SK-N-SH treated with all-trans-retinoic acid at 6 μM for 48 hours (cell line): ENCODE results near the gene ME3.

ENCODE experiments used
- ATAC-seq: fragments of 200-7000 bp; cut with Tn5 transposase; 3 replicates; pipeline ENCODE4 v1.9.1; 2020; ENCODE audit warnings: mild to moderate bottlenecking, moderate library complexity
- ARNTL ChIP-seq: fragments of 450-650 bp; formaldehyde crosslinking; IDR thresholded peaks from 2 replicates; pipeline ENCODE4 v1.5.0; 2020; ENCODE audit warnings: low read depth, mild to moderate bottlenecking, moderate library complexity, borderline replicate concordance
- BACH2 ChIP-seq: fragments of 250-450 bp; sonication (Bioruptor Pico); IDR thresholded peaks from 2 replicates; pipeline ENCODE4 v1.9.0; 2021; ENCODE audit warnings: mild to moderate bottlenecking, borderline replicate concordance
- CSDC2 ChIP-seq: fragments of 250-450 bp; sonication (Bioruptor Pico); IDR thresholded peaks from 2 replicates; pipeline ENCODE4 v1.5.0; 2020; ENCODE audit warnings: mild to moderate bottlenecking, moderate library complexity
- ESRRG ChIP-seq: fragments of 250-450 bp; sonication (Bioruptor Pico); IDR thresholded peaks from 2 replicates; pipeline ENCODE4 v1.6.1; 2021; ENCODE audit warnings: mild to moderate bottlenecking
- GLIS3 ChIP-seq: fragments of 250-450 bp; sonication (Bioruptor Pico); IDR thresholded peaks from 2 replicates; pipeline ENCODE4 v1.5.0; 2020; ENCODE audit warnings: mild to moderate bottlenecking, moderate library complexity
- ISL1 ChIP-seq: fragments of 250-450 bp; sonication (Bioruptor Pico); IDR thresholded peaks from 2 replicates; pipeline ENCODE4 v2.1.2; 2022; ENCODE audit warnings: mild to moderate bottlenecking, moderate library complexity
- OSR1 ChIP-seq: fragments of 250-450 bp; sonication (Bioruptor Pico); IDR thresholded peaks from 2 replicates; pipeline ENCODE4 v1.8.0; 2022; ENCODE audit warnings: moderate library complexity, mild to moderate bottlenecking, inconsistent platforms
- PPARA ChIP-seq: fragments of 250-450 bp; sonication (Bioruptor Pico); IDR thresholded peaks from 2 replicates; pipeline ENCODE4 v1.5.0; 2020; ENCODE audit warnings: mild to moderate bottlenecking, borderline replicate concordance
- RARB ChIP-seq: fragments of 250-450 bp; sonication (Bioruptor Pico); IDR thresholded peaks from 2 replicates; pipeline ENCODE4 v1.8.0; 2021; ENCODE audit warnings: mild to moderate bottlenecking, moderate library complexity
- TCF4 ChIP-seq: fragments of 250-450 bp; sonication (Bioruptor Pico); IDR thresholded peaks from 2 replicates; pipeline ENCODE4 v1.8.0; 2021; ENCODE audit warnings: mild to moderate bottlenecking, moderate library complexity, borderline replicate concordance
- TOX ChIP-seq: fragments of 250-450 bp; sonication (Bioruptor Pico); IDR thresholded peaks from 2 replicates; pipeline ENCODE4 v1.8.0; 2021; ENCODE audit warnings: mild to moderate bottlenecking, moderate library complexity, borderline replicate concordance
- ZC3H10 ChIP-seq: fragments of 250-450 bp; sonication (Bioruptor Pico); IDR thresholded peaks from 2 replicates; pipeline ENCODE4 v1.5.1; 2021; ENCODE audit warnings: mild to moderate bottlenecking, moderate library complexity
- ZFP3 ChIP-seq: fragments of 250-450 bp; sonication (Bioruptor Pico); IDR thresholded peaks from 2 replicates; pipeline ENCODE4 v1.5.0; 2020; ENCODE audit warnings: mild to moderate bottlenecking, moderate library complexity
- ZFP30 ChIP-seq: fragments of 450-650 bp; formaldehyde crosslinking; IDR thresholded peaks from 2 replicates; pipeline ENCODE4 v1.5.0; 2022; ENCODE audit warnings: mild to moderate bottlenecking, moderate library complexity
- ZNF565 ChIP-seq: fragments of 450-650 bp; formaldehyde crosslinking; conservative IDR thresholded peaks from 2 replicates; pipeline ENCODE4 v1.5.0; 2020; ENCODE audit warnings: low read depth, mild to moderate bottlenecking, moderate library complexity
- ZNF70 ChIP-seq: fragments of 450-650 bp; formaldehyde crosslinking; IDR thresholded peaks from 2 replicates; pipeline ENCODE4 v1.5.0; 2020; ENCODE audit warnings: mild to moderate bottlenecking, moderate library complexity
- ZNF8 ChIP-seq: fragments of 450-650 bp; formaldehyde crosslinking; IDR thresholded peaks from 2 replicates; pipeline ENCODE4 v1.5.0; 2020; ENCODE audit warnings: mild to moderate bottlenecking, moderate library complexity
- TF ChIP-seq, protein P1 (sequence below): fragments of 250-450 bp; sonication (Bioruptor Pico); IDR thresholded peaks from 2 replicates; pipeline ENCODE4 v1.5.1; 2021; ENCODE audit warnings: mild to moderate bottlenecking, moderate library complexity
- TF ChIP-seq, protein P2 (sequence below): fragments of 250-450 bp; sonication (Bioruptor Pico); IDR thresholded peaks from 2 replicates; pipeline ENCODE4 v1.8.0; 2021; ENCODE audit warnings: low read depth, mild to moderate bottlenecking, moderate library complexity, borderline replicate concordance
- TF ChIP-seq, protein P3 (sequence below): fragments of 250-450 bp; sonication (Bioruptor Pico); IDR thresholded peaks from 2 replicates; pipeline ENCODE4 v1.5.1; 2020; ENCODE audit warnings: low read depth, mild to moderate bottlenecking, moderate library complexity
- TF ChIP-seq, protein P4 (sequence below): fragments of 250-450 bp; sonication (Bioruptor Pico); IDR thresholded peaks from 2 replicates; pipeline ENCODE4 v1.5.0; 2020; ENCODE audit warnings: mild to moderate bottlenecking, moderate library complexity
- TF ChIP-seq, protein P5 (sequence below): fragments of 250-450 bp; sonication (Bioruptor Pico); IDR thresholded peaks from 2 replicates; pipeline ENCODE4 v1.8.0; 2020; ENCODE audit warnings: mild to moderate bottlenecking, moderate library complexity, borderline replicate concordance

Gene ME3

DNA sequence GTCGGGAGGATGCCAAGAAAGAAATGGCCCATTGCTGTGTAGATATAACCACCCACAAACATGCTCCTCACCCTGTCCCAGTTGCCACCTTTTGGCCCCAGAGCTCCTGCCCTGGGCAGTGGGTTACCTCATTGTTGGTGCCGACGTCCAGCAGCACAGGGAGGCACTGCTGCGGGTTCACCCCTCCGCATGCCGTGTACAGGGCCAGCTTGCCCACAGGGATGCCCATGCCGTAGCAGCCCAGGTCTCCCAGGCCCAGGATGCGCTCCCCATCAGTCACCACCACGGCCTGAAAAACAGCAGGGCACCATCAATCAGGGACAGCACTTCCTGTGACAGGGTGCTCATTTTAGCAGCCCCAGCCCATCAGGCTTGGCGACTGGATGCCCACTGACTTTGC lies 174.6 kb downstream of the ME3 start:
- no peak; the same call in 2 of the 3 replicates for ATAC-seq

DNA sequence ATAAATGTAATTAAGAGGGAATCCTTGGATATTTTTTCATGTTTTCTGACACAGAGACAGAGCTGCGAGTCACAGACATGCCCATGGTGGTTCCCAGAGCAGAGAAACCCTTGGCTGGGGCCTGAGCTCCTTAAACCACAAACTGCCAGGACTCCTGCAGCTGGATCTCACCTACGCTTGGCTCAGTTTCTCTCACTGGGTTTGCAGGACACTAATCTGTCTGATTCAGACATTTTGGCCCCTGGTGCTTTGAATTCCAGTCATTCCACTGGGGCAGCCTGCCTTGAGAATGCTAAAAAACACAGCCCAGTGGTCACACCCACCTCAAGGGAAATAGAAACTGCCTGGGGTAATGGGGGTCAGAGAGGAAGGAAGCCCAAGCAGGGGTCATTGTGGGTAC lies 175.1 kb downstream of the ME3 start:
- ATAC-seq, result peak; percentile 59
- TF ChIP-seq TOX (no peak), PPARA (no peak), ZNF8 (no peak), CSDC2 (no peak), RARB (no peak)

More for the DNA sequence above, 174.6 kb downstream of the ME3 start:
- no peak for TF ChIP-seq TCF4 (CRISPR knock-in tag)
- TF ChIP-seq, protein P1, sequence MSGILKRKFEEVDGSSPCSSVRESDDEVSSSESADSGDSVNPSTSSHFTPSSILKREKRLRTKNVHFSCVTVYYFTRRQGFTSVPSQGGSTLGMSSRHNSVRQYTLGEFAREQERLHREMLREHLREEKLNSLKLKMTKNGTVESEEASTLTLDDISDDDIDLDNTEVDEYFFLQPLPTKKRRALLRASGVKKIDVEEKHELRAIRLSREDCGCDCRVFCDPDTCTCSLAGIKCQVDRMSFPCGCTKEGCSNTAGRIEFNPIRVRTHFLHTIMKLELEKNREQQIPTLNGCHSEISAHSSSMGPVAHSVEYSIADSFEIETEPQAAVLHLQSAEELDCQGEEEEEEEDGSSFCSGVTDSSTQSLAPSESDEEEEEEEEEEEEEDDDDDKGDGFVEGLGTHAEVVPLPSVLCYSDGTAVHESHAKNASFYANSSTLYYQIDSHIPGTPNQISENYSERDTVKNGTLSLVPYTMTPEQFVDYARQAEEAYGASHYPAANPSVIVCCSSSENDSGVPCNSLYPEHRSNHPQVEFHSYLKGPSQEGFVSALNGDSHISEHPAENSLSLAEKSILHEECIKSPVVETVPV (CRISPR knock-in tag), result no peak
- no peak for TF ChIP-seq ESRRG (CRISPR knock-in tag)
- TF ChIP-seq, protein P2, sequence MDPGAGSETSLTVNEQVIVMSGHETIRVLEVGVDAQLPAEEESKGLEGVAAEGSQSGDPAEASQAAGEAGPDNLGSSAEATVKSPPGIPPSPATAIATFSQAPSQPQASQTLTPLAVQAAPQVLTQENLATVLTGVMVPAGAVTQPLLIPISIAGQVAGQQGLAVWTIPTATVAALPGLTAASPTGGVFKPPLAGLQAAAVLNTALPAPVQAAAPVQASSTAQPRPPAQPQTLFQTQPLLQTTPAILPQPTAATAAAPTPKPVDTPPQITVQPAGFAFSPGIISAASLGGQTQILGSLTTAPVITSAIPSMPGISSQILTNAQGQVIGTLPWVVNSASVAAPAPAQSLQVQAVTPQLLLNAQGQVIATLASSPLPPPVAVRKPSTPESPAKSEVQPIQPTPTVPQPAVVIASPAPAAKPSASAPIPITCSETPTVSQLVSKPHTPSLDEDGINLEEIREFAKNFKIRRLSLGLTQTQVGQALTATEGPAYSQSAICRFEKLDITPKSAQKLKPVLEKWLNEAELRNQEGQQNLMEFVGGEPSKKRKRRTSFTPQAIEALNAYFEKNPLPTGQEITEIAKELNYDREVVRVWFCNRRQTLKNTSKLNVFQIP (CRISPR knock-in tag), result no peak
- no peak for TF ChIP-seq ZFP30 (CRISPR knock-in tag)
- no peak for TF ChIP-seq ZNF8
- no peak for TF ChIP-seq ZFP3
- no peak for TF ChIP-seq ISL1 (CRISPR knock-in tag)
- TF ChIP-seq BACH2 (CRISPR knock-in tag), result no peak
- TF ChIP-seq OSR1 (CRISPR knock-in tag), result no peak
- TF ChIP-seq ARNTL (CRISPR knock-in tag), result no peak
- TF ChIP-seq TOX, result no peak
- no peak for TF ChIP-seq ZNF565
- TF ChIP-seq GLIS3 (CRISPR knock-in tag), result no peak
- TF ChIP-seq CSDC2, result no peak
- TF ChIP-seq PPARA, result no peak

DNA sequence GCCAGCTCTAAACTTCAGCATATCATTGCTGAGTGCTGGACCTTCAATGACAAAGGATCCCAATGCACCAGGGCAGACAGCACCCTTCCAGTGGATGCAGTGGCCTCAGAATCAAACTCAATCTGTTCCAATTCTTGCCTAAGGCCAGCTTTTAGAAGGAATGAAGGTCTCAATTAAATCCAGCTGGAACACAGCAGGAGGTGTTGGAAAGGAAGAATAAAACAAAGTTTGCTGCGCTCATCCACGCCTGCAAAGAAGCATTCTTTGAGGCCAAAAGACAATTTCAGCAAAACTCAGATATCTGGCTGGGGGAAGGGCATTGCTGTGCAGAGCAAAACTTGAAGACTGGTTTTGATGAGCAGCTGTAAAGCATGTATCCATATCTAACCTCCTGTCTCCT lies 177.1 kb downstream of the ME3 start:
- TF ChIP-seq ESRRG (CRISPR knock-in tag), result no peak
- no peak for TF ChIP-seq TOX
- no peak for TF ChIP-seq PPARA
- no peak for TF ChIP-seq ZFP30 (CRISPR knock-in tag)
- no peak for TF ChIP-seq ZNF70 (CRISPR knock-in tag)
- TF ChIP-seq ARNTL (CRISPR knock-in tag), result no peak
- TF ChIP-seq ZFP3, result no peak
- TF ChIP-seq OSR1 (CRISPR knock-in tag), result no peak
- no peak for TF ChIP-seq ZNF8
- TF ChIP-seq CSDC2, result no peak
- TF ChIP-seq, protein P3, sequence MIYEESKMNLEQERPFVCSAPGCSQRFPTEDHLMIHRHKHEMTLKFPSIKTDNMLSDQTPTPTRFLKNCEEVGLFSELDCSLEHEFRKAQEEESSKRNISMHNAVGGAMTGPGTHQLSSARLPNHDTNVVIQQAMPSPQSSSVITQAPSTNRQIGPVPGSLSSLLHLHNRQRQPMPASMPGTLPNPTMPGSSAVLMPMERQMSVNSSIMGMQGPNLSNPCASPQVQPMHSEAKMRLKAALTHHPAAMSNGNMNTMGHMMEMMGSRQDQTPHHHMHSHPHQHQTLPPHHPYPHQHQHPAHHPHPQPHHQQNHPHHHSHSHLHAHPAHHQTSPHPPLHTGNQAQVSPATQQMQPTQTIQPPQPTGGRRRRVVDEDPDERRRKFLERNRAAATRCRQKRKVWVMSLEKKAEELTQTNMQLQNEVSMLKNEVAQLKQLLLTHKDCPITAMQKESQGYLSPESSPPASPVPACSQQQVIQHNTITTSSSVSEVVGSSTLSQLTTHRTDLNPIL (CRISPR knock-in tag), result no peak
- no peak for TF ChIP-seq RARB
- no peak for ATAC-seq

DNA sequence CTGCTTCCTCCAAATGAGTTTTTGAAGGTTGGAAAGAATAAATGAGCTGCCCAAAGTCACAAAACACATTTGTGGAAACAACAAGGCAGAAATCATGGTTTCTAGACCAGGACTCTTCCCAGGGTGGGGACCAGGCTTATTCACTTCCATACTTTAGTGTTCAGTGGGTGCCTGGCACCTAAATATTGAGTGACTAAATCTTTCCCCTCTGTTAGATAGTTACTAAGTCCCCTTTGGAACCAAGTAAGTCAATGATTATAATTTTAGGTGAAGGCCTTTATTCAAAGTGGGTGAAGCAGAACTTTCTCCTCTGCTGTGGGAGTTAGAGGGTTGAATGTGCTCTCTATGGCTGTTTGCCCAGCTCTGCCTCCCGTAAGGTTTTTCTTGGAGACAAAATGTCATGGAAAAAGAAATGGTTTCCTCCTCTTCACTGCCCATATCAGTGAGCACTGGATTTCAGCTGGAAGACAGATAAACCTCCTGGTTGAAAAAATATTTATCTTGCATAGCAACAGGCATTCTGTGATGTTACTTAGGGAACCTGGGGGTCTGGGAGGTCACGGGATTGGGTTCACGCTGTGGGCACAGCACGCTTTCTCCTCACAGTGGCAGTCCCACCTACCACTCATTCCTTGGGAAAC lies 179.9 kb downstream of the ME3 start:
- no peak for ATAC-seq

More for the DNA sequence above, 179.9 kb downstream of the ME3 start:
- TF ChIP-seq, protein P3 (CRISPR knock-in tag), result no peak
- no peak for TF ChIP-seq ZNF565
- no peak for TF ChIP-seq GLIS3 (CRISPR knock-in tag)
- no peak for TF ChIP-seq ZFP30 (CRISPR knock-in tag)
- no peak for TF ChIP-seq ZFP3
- TF ChIP-seq ESRRG (CRISPR knock-in tag), result no peak
- no peak for TF ChIP-seq ARNTL (CRISPR knock-in tag)
- TF ChIP-seq OSR1 (CRISPR knock-in tag), result no peak
- no peak for TF ChIP-seq ZC3H10 (CRISPR knock-in tag)
- TF ChIP-seq, protein P4, sequence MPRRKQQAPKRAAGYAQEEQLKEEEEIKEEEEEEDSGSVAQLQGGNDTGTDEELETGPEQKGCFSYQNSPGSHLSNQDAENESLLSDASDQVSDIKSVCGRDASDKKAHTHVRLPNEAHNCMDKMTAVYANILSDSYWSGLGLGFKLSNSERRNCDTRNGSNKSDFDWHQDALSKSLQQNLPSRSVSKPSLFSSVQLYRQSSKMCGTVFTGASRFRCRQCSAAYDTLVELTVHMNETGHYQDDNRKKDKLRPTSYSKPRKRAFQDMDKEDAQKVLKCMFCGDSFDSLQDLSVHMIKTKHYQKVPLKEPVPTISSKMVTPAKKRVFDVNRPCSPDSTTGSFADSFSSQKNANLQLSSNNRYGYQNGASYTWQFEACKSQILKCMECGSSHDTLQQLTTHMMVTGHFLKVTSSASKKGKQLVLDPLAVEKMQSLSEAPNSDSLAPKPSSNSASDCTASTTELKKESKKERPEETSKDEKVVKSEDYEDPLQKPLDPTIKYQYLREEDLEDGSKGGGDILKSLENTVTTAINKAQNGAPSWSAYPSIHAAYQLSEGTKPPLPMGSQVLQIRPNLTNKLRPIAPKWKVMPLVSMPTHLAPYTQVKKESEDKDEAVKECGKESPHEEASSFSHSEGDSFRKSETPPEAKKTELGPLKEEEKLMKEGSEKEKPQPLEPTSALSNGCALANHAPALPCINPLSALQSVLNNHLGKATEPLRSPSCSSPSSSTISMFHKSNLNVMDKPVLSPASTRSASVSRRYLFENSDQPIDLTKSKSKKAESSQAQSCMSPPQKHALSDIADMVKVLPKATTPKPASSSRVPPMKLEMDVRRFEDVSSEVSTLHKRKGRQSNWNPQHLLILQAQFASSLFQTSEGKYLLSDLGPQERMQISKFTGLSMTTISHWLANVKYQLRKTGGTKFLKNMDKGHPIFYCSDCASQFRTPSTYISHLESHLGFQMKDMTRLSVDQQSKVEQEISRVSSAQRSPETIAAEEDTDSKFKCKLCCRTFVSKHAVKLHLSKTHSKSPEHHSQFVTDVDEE (CRISPR knock-in tag), result no peak
- TF ChIP-seq, protein P5, sequence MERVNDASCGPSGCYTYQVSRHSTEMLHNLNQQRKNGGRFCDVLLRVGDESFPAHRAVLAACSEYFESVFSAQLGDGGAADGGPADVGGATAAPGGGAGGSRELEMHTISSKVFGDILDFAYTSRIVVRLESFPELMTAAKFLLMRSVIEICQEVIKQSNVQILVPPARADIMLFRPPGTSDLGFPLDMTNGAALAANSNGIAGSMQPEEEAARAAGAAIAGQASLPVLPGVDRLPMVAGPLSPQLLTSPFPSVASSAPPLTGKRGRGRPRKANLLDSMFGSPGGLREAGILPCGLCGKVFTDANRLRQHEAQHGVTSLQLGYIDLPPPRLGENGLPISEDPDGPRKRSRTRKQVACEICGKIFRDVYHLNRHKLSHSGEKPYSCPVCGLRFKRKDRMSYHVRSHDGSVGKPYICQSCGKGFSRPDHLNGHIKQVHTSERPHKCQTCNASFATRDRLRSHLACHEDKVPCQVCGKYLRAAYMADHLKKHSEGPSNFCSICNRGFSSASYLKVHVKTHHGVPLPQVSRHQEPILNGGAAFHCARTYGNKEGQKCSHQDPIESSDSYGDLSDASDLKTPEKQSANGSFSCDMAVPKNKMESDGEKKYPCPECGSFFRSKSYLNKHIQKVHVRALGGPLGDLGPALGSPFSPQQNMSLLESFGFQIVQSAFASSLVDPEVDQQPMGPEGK (CRISPR knock-in tag), result no peak
- no peak for TF ChIP-seq ZNF70 (CRISPR knock-in tag)
- no peak for TF ChIP-seq TOX
- no peak for TF ChIP-seq PPARA
- no peak for TF ChIP-seq RARB
- TF ChIP-seq, protein P2 (CRISPR knock-in tag), result no peak
